ENCODE measurements around the gene PDZD7.

DNA sequence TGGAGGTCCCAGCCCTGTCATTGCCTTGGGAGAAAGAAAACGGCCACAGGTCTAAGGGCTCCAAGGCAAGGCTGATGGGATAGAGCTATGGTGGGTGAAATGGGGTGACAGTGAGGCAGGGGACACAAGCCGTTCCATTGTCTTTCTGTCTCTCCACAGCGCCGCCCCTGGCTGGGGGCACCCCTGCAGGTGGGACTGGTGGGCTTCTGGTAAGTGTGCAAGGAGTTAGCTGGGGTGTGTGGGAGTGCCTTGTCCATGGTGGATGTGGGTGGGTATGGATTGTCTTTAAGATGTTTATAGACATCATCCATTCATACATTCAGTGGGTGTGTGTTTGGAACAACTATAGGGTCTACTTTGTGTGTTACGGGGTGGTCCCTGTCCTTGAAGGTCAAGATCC is 7.6 kb upstream of the PDZD7 start:
- TF ChIP-seq, protein P1, sequence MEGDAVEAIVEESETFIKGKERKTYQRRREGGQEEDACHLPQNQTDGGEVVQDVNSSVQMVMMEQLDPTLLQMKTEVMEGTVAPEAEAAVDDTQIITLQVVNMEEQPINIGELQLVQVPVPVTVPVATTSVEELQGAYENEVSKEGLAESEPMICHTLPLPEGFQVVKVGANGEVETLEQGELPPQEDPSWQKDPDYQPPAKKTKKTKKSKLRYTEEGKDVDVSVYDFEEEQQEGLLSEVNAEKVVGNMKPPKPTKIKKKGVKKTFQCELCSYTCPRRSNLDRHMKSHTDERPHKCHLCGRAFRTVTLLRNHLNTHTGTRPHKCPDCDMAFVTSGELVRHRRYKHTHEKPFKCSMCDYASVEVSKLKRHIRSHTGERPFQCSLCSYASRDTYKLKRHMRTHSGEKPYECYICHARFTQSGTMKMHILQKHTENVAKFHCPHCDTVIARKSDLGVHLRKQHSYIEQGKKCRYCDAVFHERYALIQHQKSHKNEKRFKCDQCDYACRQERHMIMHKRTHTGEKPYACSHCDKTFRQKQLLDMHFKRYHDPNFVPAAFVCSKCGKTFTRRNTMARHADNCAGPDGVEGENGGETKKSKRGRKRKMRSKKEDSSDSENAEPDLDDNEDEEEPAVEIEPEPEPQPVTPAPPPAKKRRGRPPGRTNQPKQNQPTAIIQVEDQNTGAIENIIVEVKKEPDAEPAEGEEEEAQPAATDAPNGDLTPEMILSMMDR (IDR thresholded peaks at IDR 0.05; ENCODE audit: extremely low read depth in 1 of 2, insufficient read depth in 1 of 2, low read depth in 1 of 2, low read length in 2 of 2): no peak
- TF ChIP-seq MAX (IDR thresholded peaks at IDR 0.05; ENCODE audit: insufficient read depth, insufficient read length) (no peak), POLR2A (IDR thresholded peaks at IDR 0.05; ENCODE audit: low read depth, low read length) (no peak), MYC (IDR thresholded peaks at IDR 0.05; ENCODE audit: low read depth, low read length) (no peak), EZH2 (IDR thresholded peaks at IDR 0.05; ENCODE audit: borderline replicate concordance, low read depth, low read length, severe bottlenecking) (no peak), FOS (IDR thresholded peaks at IDR 0.05; ENCODE audit: borderline replicate concordance, insufficient read depth, low read length) (no peak), JUN (IDR thresholded peaks at IDR 0.05; ENCODE audit: borderline replicate concordance, insufficient read depth, insufficient read length, low read depth) (no peak)

Data from endothelial cell of umbilical vein (primary cell).